ENCODE data around the gene KCNQ1. TPM values are rescaled to one million over a fixed set of nuclear protein-coding genes. Genes with fewer than 3 reads are reported as not detected.
A peak's percentile ranks its signal among the peaks of the same experiment; 100 is the strongest.

Gene KCNQ1
- total and polyA plus RNA-seq, 9 of the 15 experiments (the other 6 are each of a cell fraction or from before 2014, with no cell fraction given), result 0.44 TPM; not detected in 8

DNA sequence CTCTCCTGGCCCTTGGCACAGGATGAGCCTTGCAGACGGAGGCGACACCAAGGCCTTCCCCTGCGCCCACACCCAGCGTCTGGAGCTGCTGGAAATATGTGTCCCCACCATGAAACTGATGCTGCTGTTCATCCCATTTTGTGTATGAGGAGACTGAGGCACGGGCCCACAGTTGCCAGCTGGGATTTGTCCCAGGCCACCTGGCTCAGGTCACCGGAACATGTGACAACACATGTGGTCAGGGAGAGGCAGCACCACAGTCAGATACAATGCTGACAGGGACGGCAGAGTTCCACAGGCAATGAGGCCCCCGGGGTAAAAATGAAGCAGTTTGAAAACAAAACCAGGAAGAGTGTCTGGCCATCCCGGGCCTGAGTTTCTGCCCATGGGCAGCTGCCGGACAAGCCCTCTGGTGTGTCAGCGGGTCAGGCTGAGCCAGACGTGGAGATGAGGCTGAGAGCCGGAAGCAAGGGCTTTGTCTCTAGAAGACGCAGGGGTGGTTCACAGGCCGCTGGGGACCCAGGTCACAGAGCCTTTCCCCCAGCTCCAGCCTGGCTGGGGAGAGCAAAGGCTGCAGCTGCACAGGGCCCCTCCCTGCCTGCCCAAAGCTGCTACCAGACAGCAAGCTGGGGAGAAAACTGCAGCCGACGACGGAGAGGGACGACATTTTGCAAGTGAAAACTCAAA is 360.0 kb downstream of the KCNQ1 start:
- ATAC-seq, result peak; percentile 31; the same call in 2 of the 3 replicates
- ChIA-PET POLR2A (interaction anchor here (0.9 kb wide), 1 partner anchor 9 kb away, joined by 3 read pairs; no protein-coding TSS in a partner anchor), CTCF (ENCODE audit: low intra/inter-chr PET ratio) (interaction anchor here (0.5 kb wide), 1 partner anchor 532 kb away, joined by 3 read pairs; no protein-coding TSS in a partner anchor)
- Histone ChIP-seq H2AFZ (ENCODE audit: low read depth, low read length) (peak overlapping the region; percentile 72), H4K20me1 (replicated peaks; ENCODE audit: control insufficient read depth, insufficient read depth, low read length) (no peaks in the 10 kb centered on the region), H3K36me3 (ENCODE audit: control insufficient read depth, insufficient read depth, low read length) (no peaks in the 10 kb centered on the region), H3K79me2 (ENCODE audit: control insufficient read depth, insufficient read depth, low read length) (no peaks in the 10 kb centered on the region), H3K9me1 (ENCODE audit: control insufficient read depth, insufficient read depth, low read length) (no peaks in the 10 kb centered on the region), H3K4me3 (no peak overlapping the region), H3K27me3 (ENCODE audit: control insufficient read depth in 2 of 2, insufficient read depth in 2 of 2, low read length in 2 of 2) (peaks cover 2 to 10% of the 10 kb centered on the region in 2 experiments; a peak in 1 of 5 replicates), H3K27ac (ENCODE audit: extremely low read depth, low read depth, low read length) (no peak overlapping the region), H3K9ac (ENCODE audit: insufficient read depth in 1 of 2, low read depth in 2 of 2, low read length in 2 of 2) (peak overlapping the region in 1 of 2 experiments; percentile 6; a peak in 2 of 4 replicates), H3K4me2 (ENCODE audit: insufficient read depth, low read length) (peak overlapping the region; percentile 11; the same call in 1 of the 2 replicates), H3K9me3 (replicated peaks; ENCODE audit: control insufficient read depth, insufficient read depth, low read depth, low read length) (0 out of 2 replicates have a peak, but pooled peaks cover 5% of the 10 kb centered on the region), H3K4me1 (replicated peaks in 1 of 2; ENCODE audit: control insufficient read depth in 2 of 2, insufficient read depth in 2 of 2, low read length in 2 of 2) (peaks cover 5 to 71% of the 10 kb centered on the region in 2 experiments)
- no peak for FAIRE-seq
- TF ChIP-seq, protein P1, sequence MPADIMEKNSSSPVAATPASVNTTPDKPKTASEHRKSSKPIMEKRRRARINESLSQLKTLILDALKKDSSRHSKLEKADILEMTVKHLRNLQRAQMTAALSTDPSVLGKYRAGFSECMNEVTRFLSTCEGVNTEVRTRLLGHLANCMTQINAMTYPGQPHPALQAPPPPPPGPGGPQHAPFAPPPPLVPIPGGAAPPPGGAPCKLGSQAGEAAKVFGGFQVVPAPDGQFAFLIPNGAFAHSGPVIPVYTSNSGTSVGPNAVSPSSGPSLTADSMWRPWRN (IDR thresholded peaks at IDR 0.05; ENCODE audit: low read depth), result no peak
- TF ChIP-seq, protein P2, sequence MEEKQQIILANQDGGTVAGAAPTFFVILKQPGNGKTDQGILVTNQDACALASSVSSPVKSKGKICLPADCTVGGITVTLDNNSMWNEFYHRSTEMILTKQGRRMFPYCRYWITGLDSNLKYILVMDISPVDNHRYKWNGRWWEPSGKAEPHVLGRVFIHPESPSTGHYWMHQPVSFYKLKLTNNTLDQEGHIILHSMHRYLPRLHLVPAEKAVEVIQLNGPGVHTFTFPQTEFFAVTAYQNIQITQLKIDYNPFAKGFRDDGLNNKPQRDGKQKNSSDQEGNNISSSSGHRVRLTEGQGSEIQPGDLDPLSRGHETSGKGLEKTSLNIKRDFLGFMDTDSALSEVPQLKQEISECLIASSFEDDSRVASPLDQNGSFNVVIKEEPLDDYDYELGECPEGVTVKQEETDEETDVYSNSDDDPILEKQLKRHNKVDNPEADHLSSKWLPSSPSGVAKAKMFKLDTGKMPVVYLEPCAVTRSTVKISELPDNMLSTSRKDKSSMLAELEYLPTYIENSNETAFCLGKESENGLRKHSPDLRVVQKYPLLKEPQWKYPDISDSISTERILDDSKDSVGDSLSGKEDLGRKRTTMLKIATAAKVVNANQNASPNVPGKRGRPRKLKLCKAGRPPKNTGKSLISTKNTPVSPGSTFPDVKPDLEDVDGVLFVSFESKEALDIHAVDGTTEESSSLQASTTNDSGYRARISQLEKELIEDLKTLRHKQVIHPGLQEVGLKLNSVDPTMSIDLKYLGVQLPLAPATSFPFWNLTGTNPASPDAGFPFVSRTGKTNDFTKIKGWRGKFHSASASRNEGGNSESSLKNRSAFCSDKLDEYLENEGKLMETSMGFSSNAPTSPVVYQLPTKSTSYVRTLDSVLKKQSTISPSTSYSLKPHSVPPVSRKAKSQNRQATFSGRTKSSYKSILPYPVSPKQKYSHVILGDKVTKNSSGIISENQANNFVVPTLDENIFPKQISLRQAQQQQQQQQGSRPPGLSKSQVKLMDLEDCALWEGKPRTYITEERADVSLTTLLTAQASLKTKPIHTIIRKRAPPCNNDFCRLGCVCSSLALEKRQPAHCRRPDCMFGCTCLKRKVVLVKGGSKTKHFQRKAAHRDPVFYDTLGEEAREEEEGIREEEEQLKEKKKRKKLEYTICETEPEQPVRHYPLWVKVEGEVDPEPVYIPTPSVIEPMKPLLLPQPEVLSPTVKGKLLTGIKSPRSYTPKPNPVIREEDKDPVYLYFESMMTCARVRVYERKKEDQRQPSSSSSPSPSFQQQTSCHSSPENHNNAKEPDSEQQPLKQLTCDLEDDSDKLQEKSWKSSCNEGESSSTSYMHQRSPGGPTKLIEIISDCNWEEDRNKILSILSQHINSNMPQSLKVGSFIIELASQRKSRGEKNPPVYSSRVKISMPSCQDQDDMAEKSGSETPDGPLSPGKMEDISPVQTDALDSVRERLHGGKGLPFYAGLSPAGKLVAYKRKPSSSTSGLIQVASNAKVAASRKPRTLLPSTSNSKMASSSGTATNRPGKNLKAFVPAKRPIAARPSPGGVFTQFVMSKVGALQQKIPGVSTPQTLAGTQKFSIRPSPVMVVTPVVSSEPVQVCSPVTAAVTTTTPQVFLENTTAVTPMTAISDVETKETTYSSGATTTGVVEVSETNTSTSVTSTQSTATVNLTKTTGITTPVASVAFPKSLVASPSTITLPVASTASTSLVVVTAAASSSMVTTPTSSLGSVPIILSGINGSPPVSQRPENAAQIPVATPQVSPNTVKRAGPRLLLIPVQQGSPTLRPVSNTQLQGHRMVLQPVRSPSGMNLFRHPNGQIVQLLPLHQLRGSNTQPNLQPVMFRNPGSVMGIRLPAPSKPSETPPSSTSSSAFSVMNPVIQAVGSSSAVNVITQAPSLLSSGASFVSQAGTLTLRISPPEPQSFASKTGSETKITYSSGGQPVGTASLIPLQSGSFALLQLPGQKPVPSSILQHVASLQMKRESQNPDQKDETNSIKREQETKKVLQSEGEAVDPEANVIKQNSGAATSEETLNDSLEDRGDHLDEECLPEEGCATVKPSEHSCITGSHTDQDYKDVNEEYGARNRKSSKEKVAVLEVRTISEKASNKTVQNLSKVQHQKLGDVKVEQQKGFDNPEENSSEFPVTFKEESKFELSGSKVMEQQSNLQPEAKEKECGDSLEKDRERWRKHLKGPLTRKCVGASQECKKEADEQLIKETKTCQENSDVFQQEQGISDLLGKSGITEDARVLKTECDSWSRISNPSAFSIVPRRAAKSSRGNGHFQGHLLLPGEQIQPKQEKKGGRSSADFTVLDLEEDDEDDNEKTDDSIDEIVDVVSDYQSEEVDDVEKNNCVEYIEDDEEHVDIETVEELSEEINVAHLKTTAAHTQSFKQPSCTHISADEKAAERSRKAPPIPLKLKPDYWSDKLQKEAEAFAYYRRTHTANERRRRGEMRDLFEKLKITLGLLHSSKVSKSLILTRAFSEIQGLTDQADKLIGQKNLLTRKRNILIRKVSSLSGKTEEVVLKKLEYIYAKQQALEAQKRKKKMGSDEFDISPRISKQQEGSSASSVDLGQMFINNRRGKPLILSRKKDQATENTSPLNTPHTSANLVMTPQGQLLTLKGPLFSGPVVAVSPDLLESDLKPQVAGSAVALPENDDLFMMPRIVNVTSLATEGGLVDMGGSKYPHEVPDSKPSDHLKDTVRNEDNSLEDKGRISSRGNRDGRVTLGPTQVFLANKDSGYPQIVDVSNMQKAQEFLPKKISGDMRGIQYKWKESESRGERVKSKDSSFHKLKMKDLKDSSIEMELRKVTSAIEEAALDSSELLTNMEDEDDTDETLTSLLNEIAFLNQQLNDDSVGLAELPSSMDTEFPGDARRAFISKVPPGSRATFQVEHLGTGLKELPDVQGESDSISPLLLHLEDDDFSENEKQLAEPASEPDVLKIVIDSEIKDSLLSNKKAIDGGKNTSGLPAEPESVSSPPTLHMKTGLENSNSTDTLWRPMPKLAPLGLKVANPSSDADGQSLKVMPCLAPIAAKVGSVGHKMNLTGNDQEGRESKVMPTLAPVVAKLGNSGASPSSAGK (IDR thresholded peaks at IDR 0.05), result peak; percentile 28; the same call in 1 of the 2 replicates
- TF ChIP-seq KDM1A (IDR thresholded peaks at IDR 0.05), result 0 out of 4 replicates have a peak, but pooled peaks of 1 of the 2 experiments have one; percentile 9
- intact Hi-C loops (cut with micrococcal nuclease), result no loop called here
- no TSS peak for BruUV-seq (replicated peaks)
- WGBS (ENCODE audit: insufficient coverage, low coverage, missing lambda C conversion rate), result 45% methylated on average over 18 of the region's 19 CpGs
- in situ Hi-C loops (cut with MboI), result no loop called here
- no peak for DNase-seq (ENCODE audit: extremely low read depth in 1 of 4, low spot score in 3 of 4)
